GM18526 (cell line): ENCODE measurements around the gene POU2F3.

Experiments used
- POLR2A ChIP-seq: IDR thresholded peaks from 3 replicates; pipeline ENCODE4 v1.6.1; 2011; ENCODE audit not compliant: insufficient read length; ENCODE audit errors: extremely low read depth

Gene POU2F3

DNA sequence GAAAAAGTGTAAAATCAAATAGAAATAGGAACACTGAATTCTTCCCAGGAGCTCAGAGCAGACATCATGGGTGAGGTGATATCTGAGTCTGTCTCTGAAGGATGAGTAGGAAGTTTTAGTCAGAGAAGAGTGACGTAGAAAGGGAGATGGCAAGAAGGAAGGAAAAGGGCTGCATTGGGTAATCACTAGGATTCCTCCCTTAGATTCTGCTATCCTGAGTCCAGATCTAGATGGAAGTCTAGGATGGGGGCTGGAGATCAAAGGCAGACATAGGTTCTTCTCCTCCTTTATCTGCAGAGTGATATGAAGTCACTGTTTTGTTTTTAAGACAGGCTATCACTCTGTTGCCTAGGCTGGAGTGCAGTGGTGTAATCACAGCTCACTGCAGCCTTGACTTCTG is 30.4 kb downstream of the POU2F3 start:
- no peak for TF ChIP-seq POLR2A

GRCh38 chr11:120271672-120272071 is 31.7 kb downstream of the POU2F3 start:
- TF ChIP-seq POLR2A: no peak

DNA sequence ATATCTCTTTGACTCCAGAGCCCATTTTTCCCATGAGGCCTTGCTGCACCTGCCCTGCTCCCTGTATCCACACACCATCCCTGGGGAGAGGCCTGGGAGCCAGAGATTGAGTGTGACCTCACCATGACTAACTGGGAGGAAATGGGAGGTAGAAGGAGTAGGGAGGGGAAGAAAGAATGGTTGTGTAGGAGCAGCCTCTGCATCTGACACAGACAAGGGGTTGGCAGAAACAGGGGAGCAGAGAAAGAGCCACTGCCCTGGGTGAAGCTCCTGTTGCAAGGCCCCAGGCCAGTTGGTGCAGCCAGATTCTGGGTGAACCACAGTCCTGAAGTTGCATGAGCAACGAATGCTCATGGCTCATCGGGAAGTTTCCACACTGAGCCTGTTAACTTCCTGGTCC is 32.4 kb downstream of the POU2F3 start:
- no peak for TF ChIP-seq POLR2A

- TF ChIP-seq POLR2A: no peak
Observed at GRCh38 chr11:120273432-120273831, 33.5 kb downstream of the POU2F3 start.

GRCh38 chr11:120279502-120279901 is 39.6 kb downstream of the POU2F3 start:
- no peak for TF ChIP-seq POLR2A

DNA sequence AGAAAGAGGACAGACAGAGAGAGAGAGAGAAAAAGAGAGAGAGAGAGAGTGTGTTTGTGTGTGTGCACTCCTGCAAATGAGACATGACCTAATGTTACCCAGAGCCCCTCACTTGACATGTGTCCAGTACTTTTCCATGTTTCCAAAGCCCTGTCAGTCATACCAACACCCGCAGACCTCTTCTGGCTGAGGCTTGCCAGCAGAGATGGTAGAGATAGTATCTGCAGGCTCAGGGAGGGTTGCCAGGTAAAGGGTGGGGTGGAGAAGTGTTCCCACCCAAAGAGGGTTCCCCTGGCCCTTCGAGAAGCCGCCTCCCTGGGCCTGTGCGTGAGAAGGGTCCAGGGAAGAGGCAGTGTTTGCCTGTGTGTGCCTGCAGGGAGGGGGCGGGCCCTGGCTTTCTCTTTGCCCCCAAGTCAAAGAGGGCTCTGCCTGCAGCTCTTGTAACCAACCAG is 40.7 kb downstream of the POU2F3 start:
- TF ChIP-seq POLR2A: no peak

GRCh38 chr11:120281143-120281795 is 41.3 kb downstream of the POU2F3 start:
- no peak for TF ChIP-seq POLR2A

DNA sequence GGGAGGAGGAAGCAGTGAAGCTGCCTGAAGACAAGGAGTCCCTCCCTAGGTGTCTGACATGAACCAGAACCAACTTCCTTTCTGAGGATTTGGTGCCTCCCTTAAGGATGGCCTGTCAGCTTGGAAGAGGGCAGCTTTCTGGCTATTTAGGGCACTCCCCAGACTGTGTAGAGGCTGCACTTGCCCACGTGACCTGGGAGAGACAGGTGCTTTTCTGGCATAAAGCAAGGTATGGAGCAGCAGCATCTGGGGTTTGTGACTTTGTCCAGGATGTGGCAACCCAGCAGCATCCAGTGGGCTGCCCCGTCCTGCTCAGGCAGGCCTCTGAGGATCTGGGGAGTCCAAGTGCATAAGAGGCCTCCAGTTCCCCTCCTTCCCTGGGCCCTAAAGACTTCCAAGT is 43.2 kb downstream of the POU2F3 start:
- TF ChIP-seq POLR2A: no peak

GRCh38 chr11:120284272-120284671 is 44.3 kb downstream of the POU2F3 start:
- no peak for TF ChIP-seq POLR2A

DNA sequence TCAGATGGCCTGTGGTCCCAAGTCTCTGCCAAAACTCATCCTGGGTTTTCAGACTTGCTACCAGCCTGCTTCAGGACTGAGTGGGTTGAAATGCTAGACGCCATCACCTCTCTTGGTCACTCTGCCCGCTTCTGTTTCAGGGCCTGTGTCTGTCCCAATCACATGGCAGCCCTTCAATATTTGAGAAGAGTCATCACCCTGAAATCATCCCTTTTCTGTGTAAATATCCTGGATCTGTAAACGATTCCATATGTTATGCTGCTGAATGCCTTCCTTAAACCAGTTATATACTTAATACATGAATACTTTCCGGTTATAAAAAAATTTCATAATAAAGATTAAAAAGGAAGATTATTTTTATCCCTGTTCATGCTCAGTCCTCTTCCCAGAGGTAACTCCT is 45.3 kb downstream of the POU2F3 start:
- no peak for TF ChIP-seq POLR2A

- TF ChIP-seq POLR2A: no peak
Observed at GRCh38 chr11:120288021-120288420, 48.1 kb downstream of the POU2F3 start.

DNA sequence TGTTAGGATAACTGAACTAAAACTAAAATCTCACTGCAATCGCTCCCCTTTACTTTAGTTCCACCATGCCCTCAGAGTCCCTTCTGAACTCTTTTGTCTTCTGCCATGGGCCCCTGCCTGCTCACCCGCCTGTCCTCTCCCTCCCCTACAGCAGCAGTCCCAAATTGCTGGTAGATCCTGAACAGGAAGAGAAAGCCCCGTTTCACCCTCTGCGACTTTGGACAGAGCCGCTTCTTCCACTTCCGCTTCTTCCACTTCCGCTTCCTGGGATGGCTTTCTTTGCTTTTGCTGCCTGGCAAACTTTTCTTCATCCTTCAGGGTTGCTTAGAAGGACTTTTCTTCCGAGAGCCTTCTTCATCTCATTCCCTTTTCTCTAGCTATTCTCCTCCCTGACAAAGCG is 49.5 kb downstream of the POU2F3 start:
- no peak for TF ChIP-seq POLR2A

GRCh38 chr11:120290956-120291355 is 51.0 kb downstream of the POU2F3 start:
- TF ChIP-seq POLR2A: no peak

GRCh38 chr11:120293038-120293800 is 53.3 kb downstream of the POU2F3 start:
- no peak for TF ChIP-seq POLR2A

DNA sequence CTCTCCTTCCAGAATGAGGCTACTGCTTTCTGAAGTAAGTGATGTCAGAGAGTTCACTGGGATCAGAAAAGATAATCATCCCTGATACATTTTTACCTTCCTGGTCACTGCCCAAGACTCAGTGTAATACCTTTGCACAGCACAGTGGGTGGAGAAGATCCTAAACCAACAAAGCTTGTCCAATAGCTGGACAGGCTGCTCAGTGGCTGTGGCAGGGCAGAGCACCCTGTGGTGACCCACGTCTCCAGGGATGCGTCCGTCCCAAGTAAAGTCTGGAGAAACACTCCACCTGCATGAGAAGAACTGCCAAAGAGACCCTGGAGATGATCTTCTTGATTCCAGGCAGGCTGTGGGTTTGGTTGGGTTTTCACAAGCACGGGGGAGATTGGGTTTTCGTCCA is 54.2 kb downstream of the POU2F3 start:
- TF ChIP-seq POLR2A: no peak

DNA sequence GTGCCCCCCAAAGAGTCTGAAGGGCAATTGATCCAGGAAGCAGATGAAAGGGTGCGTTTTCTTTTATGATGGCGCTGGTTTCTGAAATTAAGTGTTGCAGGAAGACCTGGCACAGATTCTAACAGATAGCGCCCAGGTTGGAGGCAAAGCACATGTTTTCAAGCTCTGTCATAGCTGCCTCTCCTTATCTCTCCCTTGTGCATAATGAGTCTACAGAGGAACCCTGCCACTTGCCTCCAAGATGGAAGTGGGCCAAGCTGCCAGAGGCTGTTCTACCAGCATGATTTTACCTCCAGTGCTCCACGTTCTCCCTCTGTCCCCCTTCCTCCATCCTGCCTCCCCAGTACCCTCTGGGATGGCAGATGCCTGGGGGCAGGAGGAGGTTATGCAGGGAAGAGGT is 55.2 kb downstream of the POU2F3 start:
- no peak for TF ChIP-seq POLR2A

GRCh38 chr11:120296554-120296953 is 56.6 kb downstream of the POU2F3 start:
- TF ChIP-seq POLR2A: no peak
